ENCODE measurements around the gene ADORA3. TPM values are rescaled to one million over a fixed set of nuclear protein-coding genes. Genes with fewer than 3 reads are reported as not detected.

Gene ADORA3
- total RNA-seq: 0.06 and 0.13 TPM in 2 replicates

GRCh38 chr1:111503585-111504060 is at the start of gene ADORA3, which contains the start of gene TMIGD3:
Gene ADORA3 (minus strand): TSS chr1:111503633. CDS start chr1:111503354, 279 bp downstream.
Gene TMIGD3 (minus strand): TSS chr1:111503633. CDS start chr1:111503354, 279 bp downstream.

Other genes starting within 250 kb of the ADORA3 start
- not detected in 2 replicates for gene CHIA, start 212.8 kb downstream of the ADORA3 start, total RNA-seq
- 0.26 and 0.44 TPM in 2 replicates for gene OVGP1, start 75.9 kb downstream of the ADORA3 start, total RNA-seq
- 16.4 and 25.9 TPM in 2 replicates for gene WDR77, start 54.4 kb downstream of the ADORA3 start, total RNA-seq
- gene ATP5PB, start 54.2 kb downstream of the ADORA3 start, total RNA-seq: 299 and 396 TPM in 2 replicates
- gene C1orf162, start 29.6 kb downstream of the ADORA3 start, total RNA-seq: 0.06 and 0.13 TPM in 2 replicates
- gene TMIGD3, start within 50 bp of the ADORA3 start, total RNA-seq: not detected in 2 replicates
- gene RAP1A, start 116.2 kb upstream of the ADORA3 start, total RNA-seq: 17.7 and 25.9 TPM in 2 replicates
- 1.4 and 7.1 TPM in 2 replicates for gene INKA2, start 235.8 kb upstream of the ADORA3 start, total RNA-seq